ENCODE results near the gene TPRA1.
A peak's percentile ranks its signal among the peaks of the same experiment; 100 is the strongest.

The TPRA1 gene

DNA sequence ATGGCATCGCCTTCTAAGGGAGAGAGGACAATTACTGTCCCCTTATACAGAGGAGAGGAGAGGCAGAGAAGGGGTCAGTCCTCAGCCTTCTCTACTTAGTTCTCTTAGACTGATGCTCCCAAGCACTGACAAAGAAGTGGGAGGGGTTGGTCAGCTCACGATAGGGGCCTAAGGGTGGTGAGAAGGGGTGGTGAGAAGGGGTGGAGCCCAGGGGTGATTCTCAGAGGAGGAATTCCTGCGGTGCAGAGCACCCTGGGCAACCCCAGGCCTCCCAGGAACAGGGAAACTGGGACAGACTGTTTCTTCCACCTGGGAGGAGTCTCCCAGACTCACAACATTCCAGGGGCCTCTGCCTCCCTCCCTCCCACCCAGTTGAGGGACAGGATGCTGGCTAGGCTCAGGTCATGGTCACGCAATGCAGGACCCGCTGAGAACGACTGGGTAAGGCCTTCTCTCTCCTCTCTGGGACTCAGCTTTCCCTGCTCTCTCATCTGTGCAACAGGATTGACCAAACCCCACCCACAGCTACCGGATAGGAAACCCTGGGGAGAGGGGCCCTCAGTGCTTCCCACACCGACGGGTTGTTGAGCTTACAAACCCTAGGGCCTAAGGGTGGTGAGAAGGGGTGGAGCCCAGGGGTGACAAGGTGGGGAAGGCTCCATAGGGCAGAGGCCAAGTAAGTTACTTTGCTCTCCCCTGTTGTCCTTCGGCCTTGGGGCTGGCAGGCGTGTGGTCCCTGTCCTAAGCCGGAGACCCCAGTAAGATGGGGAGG lies 1.5 kb downstream of the TPRA1 start:
- FAIRE-seq: no peak

DNA sequence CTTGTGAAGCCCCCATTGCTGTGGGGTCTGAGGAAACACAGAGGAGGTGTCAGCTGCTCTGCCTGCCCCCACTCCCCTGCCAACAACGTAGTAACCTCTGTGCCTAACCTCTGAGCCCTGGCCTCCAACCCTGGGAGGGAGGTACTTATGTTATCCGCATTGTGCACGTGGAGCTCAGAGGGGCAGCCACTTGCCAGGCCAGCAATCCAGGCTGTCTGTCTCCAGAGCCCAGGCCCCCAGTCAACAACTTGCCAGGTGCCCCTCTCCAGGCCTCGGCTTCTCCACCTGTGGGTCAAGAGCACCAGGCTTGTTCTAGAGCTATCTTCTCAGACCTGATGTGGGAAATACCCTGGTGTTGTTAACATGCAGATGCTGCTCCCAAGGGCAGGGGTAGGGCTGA lies 2.7 kb downstream of the TPRA1 start:
- FAIRE-seq: no peak

GRCh38 chr3:127585813-127586413 lies 4.6 kb downstream of the TPRA1 start:
- no peak for FAIRE-seq

GRCh38 chr3:127585163-127585812 lies 5.2 kb downstream of the TPRA1 start:
- no peak for FAIRE-seq

DNA sequence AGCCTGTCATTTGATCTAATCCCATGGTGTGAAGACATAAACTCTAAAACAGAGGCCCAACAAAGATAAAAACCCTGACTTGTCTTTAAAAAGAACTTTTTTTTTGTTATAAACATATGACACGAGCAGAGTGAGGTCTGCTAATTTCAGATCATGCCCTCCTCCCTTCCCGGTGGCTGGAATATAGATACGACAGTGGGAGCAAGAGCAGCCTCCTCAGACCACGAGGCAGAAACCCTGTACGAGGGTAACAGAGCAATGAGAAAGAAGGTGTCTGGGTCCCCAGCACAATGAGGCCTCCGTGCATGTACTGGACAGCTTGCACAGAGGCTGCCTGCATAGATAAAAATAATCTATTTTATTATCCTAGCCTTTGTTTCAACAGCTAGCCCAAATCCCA lies 5.8 kb downstream of the TPRA1 start:
- FAIRE-seq: no peak

- FAIRE-seq: no peak
Measured at GRCh38 chr3:127580327-127581060, 10.0 kb downstream of the TPRA1 start.

DNA sequence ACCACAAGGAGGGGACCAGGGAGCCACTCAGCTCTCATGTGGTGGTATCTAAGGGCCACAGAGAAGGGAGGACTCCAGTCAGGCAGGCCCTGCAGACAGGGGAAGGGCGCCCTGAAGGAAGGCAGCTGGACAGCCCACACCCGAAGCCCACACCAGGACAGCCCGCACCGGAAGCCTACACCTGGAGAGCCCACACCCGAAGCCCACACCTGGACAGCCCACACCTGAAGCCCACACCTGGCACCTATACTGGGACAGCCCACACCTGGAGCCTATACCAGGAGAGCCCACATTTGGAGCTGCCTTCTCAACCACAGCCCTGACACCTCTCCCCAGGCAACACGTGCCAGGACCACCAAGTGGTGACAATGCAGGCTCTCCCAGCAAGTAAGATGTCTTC lies 11.7 kb downstream of the TPRA1 start:
- FAIRE-seq: no peak

DNA sequence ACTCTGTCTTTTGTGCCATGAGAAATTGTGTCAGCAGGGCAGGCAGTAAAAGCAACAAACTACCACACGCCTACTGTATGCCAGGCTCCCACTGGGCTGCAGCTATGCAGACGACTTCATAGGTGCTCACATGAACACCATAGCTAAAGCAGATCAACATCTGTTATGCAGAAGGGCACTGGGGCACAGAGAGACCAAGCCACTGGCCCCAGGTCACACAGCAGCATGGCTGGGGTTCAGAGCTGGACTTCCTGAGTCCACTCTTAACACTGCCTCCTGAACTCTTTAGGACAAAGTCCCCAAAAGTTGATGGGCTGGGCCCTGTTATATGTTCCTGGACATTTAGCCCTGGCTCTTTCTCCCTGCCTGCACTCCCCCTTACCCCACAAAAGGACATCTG lies 12.4 kb downstream of the TPRA1 start:
- FAIRE-seq: no peak

DNA sequence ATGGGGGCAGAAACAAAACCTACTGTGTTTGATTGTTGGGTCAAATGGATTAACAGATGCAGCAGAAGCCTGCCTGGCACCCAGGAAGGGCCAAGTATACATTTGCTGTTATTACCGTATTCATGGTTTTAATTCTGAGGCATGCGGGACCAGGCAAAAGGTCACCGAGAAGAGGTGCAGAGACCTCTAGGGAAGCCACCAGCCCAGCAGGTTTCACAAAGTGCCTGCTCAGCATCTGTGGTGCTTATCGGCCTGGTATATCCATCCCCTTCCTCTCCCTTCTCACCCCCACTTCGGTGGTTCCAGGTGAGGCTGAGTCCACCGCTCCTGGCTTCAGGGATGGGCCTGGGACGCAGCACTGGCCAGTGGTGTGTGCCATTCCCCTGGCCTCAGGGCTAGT lies 13.1 kb downstream of the TPRA1 start:
- no peak for FAIRE-seq

DNA sequence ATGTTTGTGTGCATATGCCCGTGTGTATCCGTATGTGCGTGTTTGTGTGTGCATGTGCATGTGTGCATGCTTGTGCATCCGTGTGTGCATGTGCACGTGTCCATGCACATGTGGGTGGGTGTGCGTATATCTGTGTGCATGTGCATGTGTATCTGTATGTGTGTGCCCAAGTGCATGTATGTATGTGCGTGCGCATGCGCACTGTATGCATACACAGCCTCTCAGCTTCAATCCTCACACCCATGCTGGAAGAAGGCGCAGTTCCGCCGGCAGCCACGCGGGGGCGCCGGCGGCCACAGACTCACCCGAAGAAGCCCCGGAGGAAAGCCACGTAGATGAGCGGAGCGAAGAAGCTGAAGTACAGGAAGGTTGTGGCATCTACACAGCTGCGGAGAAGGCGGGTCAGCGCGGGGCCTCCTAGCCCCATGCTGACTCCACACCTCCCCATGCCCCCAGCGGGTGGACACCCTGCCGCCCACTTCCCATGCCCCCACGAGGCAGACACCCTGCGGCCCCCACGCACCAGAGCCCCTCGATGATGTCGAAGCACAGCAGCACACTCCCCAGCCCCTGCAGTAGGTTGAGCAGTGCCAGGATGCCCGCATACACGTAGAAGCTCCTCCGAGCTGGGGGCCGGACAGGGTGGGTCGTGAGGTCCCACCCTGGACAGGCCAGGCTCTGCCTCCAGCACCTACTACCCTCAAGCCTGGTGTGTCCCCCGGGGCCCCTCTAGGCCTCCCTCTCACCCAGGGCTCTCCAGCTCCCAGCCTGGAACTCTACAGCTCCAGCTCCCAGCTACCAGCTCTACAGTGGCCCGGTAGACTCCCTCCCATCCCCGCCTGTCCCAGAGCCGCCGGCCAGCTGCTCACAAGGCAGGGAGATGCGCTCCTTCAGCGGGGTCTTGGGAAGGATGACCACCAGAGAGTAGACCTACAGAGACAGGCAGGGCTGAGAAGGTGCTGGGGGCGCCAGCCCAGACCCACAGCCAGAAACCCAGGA lies 15.4 kb downstream of the TPRA1 start:
- FAIRE-seq: peak; percentile 29

DNA sequence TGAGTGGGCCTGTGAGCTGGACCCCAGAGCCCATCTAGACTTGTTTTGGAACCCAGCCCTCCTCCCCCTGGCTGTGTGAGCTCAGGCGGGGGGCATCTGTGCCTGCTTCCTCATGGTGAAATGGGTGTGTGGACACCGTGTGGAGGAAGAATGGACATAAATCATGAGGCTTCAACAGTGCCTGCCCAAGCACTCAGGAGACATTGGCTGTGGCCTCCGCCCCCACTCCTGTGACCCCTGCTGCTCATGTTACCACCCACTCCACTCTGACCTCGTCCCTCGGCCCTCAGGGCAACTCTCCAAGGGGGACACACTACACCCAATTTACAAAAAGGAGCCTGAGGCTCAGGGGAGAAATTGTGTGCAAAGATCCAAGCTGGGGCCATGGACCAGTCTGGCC lies 16.6 kb downstream of the TPRA1 start:
- FAIRE-seq: no peak

DNA sequence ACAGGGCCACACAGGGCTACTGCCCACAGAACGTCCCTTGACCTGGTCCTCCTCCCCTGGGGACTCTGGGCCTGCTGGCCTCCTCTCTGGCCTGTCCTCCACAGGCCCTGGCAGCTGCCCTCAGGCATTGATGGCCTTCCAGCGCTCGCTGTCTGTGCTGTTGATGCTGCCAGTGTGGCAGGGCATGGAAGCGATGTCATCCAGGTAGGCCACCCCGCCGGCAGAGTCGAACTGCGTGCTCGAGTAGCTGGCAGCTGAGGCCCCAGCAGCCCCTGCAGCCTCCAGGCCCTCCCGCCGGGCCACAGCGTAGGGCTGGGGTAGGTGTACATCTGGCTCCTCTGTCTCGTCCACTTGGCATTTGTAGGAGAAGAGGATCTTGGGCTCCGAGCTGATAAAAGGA lies 17.1 kb downstream of the TPRA1 start:
- no peak for FAIRE-seq

DNA sequence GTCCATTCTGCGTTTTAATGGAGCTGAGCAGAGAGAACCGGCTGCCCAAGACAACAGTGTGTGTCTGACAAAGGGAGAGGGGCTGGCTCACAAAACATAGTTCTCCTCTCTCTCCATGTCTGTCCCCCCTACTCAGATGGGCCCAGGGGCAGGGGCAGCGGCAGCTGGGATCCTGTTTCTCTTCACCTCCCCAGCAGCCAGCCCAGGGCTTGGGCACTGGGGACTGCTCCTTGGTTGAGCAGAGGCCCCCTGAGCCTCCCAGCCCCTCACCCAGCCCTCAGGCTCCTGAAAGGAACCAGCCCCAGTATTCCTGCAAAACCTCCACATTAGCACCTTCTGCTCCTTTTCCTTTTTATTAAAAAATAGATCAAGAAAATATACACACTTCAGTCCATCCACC lies 17.8 kb downstream of the TPRA1 start:
- no peak for FAIRE-seq

GRCh38 chr3:127572186-127572585 lies 18.3 kb downstream of the TPRA1 start:
- FAIRE-seq: no peak

DNA sequence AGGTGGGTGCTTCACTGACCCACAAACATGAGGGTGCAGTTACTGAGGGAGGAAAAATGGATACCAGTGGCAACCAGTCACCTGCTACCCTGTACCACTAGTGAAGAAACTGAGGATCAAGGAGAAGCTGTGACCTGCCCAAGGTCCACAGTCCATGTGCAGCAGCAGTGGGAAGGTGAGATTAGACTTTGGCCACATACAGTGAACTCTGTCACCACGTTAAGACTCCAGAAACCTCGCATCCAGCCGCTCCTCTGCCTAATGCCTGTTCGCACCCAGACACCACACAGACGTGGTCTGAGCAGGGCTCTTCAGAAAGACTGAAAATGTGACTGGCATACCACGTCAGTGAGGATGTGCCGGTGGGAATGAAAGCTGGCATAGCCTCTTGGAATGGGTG lies 20.0 kb downstream of the TPRA1 start:
- FAIRE-seq: no peak

DNA sequence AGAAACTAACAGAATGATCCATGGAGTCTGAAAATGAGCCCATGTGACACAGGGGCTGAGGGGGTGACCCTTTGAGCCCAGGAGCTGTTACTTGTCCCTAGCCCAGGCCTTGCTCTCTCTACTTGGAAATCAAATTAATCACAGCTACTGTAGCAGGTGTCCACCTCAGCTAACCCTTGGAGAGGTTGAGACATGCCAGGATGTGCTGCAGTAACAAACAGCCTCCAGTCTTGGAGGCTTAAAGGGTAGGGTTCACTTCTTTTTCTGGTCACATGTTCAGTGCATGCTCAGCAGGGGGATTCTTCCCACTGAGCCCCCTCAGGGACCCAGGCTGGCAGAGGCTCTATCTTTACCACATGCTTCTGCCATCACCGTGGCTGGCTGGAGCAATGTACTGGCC lies 21.4 kb downstream of the TPRA1 start:
- FAIRE-seq: no peak

DNA sequence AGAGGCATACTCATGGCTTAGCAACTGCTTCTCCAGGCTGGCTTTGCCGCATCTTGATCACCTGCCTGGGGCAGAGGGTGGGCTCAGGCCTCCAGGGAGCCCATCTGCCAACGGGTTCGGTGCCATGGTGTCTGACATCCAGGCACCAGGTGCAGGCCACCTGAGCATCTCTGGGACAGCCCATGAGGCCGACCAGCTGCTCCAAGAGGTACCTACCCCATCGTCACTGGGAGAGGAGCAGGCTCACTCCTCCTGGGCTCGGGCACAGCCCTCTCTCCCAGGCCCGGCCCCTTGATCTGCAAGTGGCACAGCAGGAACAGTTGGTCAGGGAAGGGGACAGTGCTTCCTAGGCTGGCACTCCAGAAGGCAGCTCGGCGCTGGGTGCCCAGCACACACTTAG lies 21.9 kb downstream of the TPRA1 start:
- no peak for FAIRE-seq

DNA sequence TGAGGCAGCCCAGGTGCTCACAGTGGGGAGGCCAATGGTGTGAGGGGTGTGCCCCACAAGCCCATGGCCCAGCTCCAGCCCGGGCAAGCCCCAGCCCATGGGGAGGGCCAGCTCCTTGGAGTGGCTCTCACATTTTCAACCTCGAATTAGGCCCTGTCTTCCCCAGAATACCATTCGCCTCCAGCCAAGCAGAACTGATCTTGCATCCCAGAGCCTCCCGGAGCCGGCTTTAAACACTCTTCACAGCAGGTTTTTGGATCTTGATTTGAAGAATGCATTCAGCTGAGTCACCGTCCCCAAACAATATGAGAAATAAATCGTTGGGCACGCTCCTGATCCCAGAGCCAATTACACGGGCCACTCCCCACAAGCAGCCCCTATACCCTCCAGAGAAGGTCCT lies 23.7 kb downstream of the TPRA1 start:
- FAIRE-seq: no peak

- FAIRE-seq: no peak
Measured at GRCh38 chr3:127565711-127566110, 24.8 kb downstream of the TPRA1 start.

DNA sequence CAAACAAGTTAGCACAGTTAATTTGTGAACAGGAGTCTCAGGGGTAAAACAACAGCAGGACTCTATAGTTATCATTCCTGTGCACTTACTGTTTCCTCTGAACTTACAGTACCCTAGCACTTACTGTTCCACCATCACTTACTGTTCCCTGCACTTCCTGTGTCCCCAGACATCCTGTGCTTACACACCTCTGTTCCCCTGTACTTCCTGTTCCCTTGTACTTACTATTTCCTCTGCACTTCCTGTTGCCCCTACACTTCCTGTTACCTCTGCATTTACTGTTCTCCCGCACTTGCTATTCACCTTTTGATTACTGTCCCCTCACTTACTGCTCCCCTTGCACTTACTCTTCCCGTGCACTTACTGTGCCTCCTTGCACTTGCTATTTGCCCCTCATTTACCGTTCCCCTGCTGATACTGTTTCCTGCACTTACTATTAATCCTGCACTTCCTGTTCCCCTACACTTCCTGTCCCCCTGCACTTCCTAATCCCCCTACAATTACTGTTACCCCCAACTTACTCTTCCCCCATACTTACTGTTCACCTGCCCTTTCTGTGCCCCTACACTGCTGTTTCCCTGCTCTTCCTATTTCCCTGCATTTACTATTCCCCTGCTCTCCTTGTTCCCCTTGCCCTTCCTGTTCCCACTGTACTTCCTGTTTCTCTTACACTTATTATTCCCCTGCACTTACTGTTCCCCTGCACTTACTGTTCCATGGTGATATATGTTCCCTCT lies 30.3 kb downstream of the TPRA1 start:
- no peak for FAIRE-seq

DNA sequence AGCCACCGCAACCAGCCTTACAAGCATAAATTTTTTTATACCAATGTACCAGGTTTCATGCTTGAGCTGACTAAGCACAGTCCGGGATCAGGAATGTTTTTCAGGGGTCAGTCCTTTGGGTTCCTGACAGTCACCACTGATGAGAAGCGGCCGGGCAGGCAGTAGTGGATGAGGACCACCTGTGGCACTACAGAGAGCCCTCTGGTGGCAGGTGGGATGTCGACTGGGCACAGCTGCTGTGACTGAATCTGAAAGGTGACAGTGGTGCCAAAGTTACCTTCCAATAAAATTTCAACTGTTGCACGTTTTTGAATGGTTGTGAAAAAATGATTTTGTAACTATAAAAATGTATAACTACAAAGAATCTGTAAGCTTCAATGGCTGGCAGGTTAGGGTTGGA lies 34.0 kb downstream of the TPRA1 start:
- no peak for FAIRE-seq

DNA sequence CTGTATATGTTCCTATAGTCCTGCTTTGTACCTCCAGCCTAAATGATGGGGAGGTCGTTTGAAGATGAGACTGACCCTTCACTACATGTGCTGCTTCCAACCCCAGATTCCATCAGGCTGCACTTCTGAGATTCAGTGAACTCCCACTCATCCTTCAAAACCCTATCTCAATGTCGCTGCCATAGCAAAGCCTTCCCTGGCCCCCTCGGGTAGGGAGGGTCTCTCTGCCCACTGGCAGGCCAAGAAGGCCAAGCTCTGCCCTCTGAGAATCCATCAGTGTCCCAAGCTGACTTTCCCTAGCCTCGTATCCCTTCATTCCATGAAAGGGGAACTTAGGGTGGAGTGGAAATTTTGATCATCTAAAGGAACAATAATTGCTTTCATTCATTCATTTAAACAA lies 35.4 kb downstream of the TPRA1 start:
- no peak for FAIRE-seq
